Measurements from ENCODE around the gene P2RX3.

DNA sequence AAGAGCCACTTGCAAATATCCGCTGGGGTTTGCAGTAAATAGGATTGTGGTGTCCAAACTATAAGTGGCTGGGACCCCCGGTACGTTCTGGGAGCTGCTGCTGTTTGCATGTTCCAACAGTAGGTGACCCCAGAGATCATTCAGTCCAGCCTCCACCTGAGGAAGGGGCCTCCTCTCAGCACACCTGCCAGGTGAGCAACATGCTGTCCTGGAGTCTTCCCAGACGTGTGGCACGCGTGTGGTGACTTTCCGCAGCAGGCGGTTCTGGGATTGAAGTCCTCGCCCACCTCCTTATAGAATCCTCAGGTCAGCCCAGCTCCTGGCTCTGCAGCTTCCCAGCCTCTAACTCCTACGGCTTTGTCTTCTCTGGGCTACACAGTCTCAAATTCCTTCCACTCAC, 6.7 kb downstream of the P2RX3 start:
- TF ChIP-seq POLR2A (IDR thresholded peaks at IDR 0.05) = no peak
- TF ChIP-seq, protein P1, sequence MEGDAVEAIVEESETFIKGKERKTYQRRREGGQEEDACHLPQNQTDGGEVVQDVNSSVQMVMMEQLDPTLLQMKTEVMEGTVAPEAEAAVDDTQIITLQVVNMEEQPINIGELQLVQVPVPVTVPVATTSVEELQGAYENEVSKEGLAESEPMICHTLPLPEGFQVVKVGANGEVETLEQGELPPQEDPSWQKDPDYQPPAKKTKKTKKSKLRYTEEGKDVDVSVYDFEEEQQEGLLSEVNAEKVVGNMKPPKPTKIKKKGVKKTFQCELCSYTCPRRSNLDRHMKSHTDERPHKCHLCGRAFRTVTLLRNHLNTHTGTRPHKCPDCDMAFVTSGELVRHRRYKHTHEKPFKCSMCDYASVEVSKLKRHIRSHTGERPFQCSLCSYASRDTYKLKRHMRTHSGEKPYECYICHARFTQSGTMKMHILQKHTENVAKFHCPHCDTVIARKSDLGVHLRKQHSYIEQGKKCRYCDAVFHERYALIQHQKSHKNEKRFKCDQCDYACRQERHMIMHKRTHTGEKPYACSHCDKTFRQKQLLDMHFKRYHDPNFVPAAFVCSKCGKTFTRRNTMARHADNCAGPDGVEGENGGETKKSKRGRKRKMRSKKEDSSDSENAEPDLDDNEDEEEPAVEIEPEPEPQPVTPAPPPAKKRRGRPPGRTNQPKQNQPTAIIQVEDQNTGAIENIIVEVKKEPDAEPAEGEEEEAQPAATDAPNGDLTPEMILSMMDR (IDR thresholded peaks at IDR 0.05) = no peak
- no peak for TF ChIP-seq EP300 (IDR thresholded peaks at IDR 0.05)

All from tibial nerve (tissue), 4 donors.